Pancreas (tissue), 10 donors: ENCODE results near the gene RFPL1. TPM values are rescaled to one million over a fixed set of nuclear protein-coding genes. Genes with fewer than 3 reads are reported as not detected.

Source experiments
- ATAC-seq, 4 donors: fragments of 200-7000 bp; cut with Tn5 transposase; one replicate each; pipeline versions ENCODE4 v1.8.0 to v1.9.1; 2020; ENCODE audit warnings: mild to moderate bottlenecking in 4 of 4, moderate library complexity in 4 of 4
- DNase-seq, 6 donors: peaks; one replicate each; pipeline ENCODE4 v3.0.0-alpha.2; 2020
- FAIRE-seq: peaks from 2 replicates; lab custom pipeline; 2012; peaks lifted over from hg19 to GRCh38; lab: Jason Lieb, UNC
- H3K27ac ChIP-seq, 4 donors: fragments of 200-600 bp; sonication (generic); 1 replicate in 3 of 4; 2 replicates in 1 of 4; pipeline versions ENCODE4 v1.5.0 to v1.8.0; 2020
- H3K27me3 ChIP-seq, 4 donors: fragments of 200-600 bp; one replicate each; pipeline ENCODE4 v1.8.0; 2021
- H3K36me3 ChIP-seq, 3 donors: fragments of 200-600 bp; sonication (generic) in 1 of 3; one replicate each; pipeline versions ENCODE4 v1.5.0 to v1.8.0; 2020 to 2021
- H3K4me1 ChIP-seq, 3 donors: fragments of 200-600 bp; one replicate each; pipeline ENCODE4 v1.8.0; 2021
- H3K4me3 ChIP-seq, 4 donors: fragments of 200-600 bp; sonication (generic) in 2 of 4; one replicate each; pipeline versions ENCODE4 v1.5.0 to v1.8.0; 2020 to 2021
- H3K9me3 ChIP-seq, 4 donors: fragments of 200-600 bp; one replicate each; pipeline ENCODE4 v1.8.0; 2021
- WGBS, 2 donors: extraction: QIAGEN DNeasy Blood & Tissue Kit; methylation state at CpG; one replicate each; pipeline ENCODE4 v1.1.7; 2013; 5-methylcytosine and 5-hydroxymethylcytosine counted together
- intact Hi-C, 3 donors: fragments of 100-400 bp; cut with DNase I; formaldehyde crosslinking; loops; one replicate each; pipeline versions ENCODE4 v1.11.1 to v1.14.2; 2022
- polyA plus RNA-seq, 2 donors: library from polyadenylated mRNA; stranded (reverse); fragments of 200-250 nt; gene quantifications; one replicate each; pipeline ENCODE4 v1.2.3, GENCODE V29; 2013
- total RNA-seq, 6 donors: library from RNA; stranded (reverse); fragmentation: NEBNext Ultra II Directional in 4 of 6; extraction: Animal tissue kit (Norgen Biotek cat#: 25700) in 4 of 6; gene quantifications; one replicate each; pipeline versions ENCODE4 v1.2.1 to v1.2.4, GENCODE V29; 2021 to 2023
- TF ChIP-seq, protein P1 (sequence below), 4 donors: fragments of 200-600 bp; sonication (generic) in 3 of 4; IDR thresholded peaks; one replicate each; pipeline versions ENCODE4 v1.5.0 to v1.8.0; 2021; ENCODE audit warnings: antibody characterized with exemption in 4 of 4
- donor health status: healthy with polysubstance abuse.
- donor health status: DM: no; HTN: no; CAD: no; lungs with moderate emphysema.
- donor health status: DM: no; HTN: no; CAD: no.
- donor health status: control.
- donor health status: control.
- donor health status: Bipolar disorder and iron deficiency.
- donor health status: DM: yes; HTN: yes; CAD: no.
- donor health status: DM: no; HTN: no; CAD: no.
- donor health status: DM: no; HTN: no; CAD: no.
- donor health status: DM: yes; HTN: yes; CAD: no.

The RFPL1 gene
- total and polyA plus RNA-seq, 8 donors: 0.09 TPM; not detected in 7

DNA sequence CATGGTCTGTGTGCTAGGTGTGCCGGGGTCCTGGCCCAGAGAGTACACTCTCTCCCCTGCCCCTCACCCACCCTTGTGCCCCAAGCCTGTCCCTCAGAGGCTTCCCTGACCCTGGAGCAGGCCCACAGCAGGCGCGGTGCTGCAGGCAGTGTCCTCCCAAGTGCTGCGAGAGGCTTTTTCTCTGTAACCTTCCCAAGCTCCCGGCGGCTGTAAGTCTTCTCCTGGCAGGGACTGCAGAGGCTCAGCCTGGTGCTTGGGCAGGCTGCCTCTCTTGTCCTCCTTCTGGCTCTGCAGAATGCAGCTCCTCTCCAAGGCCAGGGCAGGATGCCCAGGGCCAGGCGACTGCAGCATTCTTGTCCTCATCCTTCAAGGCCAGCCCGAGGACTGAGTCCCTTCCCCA, 15.9 kb downstream of the RFPL1 start:
- H3K9me3 ChIP-seq: no peaks in the 10 kb centered on the region
- no peak overlapping the region for H3K27ac ChIP-seq
- ATAC-seq: no peak
- DNase-seq: peak in 1 of 6 donors; percentile 47
- intact Hi-C loops: no loop called here
- H3K4me1 ChIP-seq: no peaks in the 10 kb centered on the region
- H3K36me3 ChIP-seq: no peaks in the 10 kb centered on the region
- no peak for FAIRE-seq
- TF ChIP-seq, protein P1, sequence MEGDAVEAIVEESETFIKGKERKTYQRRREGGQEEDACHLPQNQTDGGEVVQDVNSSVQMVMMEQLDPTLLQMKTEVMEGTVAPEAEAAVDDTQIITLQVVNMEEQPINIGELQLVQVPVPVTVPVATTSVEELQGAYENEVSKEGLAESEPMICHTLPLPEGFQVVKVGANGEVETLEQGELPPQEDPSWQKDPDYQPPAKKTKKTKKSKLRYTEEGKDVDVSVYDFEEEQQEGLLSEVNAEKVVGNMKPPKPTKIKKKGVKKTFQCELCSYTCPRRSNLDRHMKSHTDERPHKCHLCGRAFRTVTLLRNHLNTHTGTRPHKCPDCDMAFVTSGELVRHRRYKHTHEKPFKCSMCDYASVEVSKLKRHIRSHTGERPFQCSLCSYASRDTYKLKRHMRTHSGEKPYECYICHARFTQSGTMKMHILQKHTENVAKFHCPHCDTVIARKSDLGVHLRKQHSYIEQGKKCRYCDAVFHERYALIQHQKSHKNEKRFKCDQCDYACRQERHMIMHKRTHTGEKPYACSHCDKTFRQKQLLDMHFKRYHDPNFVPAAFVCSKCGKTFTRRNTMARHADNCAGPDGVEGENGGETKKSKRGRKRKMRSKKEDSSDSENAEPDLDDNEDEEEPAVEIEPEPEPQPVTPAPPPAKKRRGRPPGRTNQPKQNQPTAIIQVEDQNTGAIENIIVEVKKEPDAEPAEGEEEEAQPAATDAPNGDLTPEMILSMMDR (IDR thresholded peaks at IDR 0.05): no peak
- WGBS, 2 donors: 67 to 79% methylated on average over 8 of the region's 8 CpGs
- no peak overlapping the region for H3K4me3 ChIP-seq
- no peaks in the 10 kb centered on the region for H3K27me3 ChIP-seq

DNA sequence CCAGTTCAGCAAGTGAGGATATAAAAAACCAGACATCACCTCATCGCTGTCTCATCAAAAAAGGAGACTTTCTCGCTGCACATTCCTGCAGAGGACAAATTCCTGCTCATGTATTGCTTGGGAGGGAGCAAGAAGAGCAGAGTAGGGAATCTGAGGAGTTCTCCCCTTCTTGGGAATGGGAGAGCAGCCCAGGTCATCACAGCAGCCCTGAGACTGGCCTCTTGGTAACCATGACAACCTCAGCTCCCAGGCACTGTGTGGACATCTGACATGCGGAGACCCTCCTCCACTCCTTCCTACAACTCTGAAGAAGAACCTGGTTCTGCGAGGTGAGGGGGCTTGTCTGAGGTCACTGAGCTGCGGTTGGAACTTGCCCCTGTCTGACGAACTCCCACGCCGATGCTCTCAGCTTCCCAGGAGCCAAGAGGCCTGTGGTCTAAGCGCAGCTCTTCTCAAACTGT, 17.9 kb downstream of the RFPL1 start:
- TF ChIP-seq, protein P1 (IDR thresholded peaks at IDR 0.05): no peak
- intact Hi-C loops: no loop called here
- 70 to 71% methylated on average over 9 of the region's 9 CpGs for WGBS, 2 donors
- Histone ChIP-seq H3K4me3 (no peak overlapping the region), H3K36me3 (no peaks in the 10 kb centered on the region), H3K27ac (no peak overlapping the region), H3K9me3 (no peaks in the 10 kb centered on the region), H3K27me3 (no peaks in the 10 kb centered on the region), H3K4me1 (no peaks in the 10 kb centered on the region)
- ATAC-seq (no peak), FAIRE-seq (no peak), DNase-seq (no peak)

DNA sequence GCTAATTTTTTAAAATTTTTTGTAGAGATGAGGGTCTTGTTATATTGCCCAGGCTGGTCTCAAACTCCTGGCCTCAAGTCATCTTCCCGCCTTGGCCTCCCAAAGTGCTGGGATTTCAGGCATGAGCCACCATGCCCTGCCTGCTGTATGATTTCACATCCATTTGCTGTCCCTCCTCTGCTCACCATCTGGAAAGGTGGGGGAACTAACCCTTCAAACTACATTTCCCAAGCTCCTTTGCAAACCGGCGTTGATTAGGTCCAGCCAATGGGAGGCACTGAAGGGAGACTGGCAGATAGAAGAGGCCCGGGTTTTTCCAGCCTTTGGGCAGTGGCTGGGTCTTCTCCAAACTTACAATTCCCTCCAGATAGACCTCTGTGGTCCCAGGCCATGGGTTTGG, 19.3 kb downstream of the RFPL1 start:
- intact Hi-C loops: no loop called here
- Histone ChIP-seq H3K27ac (no peak overlapping the region), H3K4me1 (no peaks in the 10 kb centered on the region), H3K27me3 (no peaks in the 10 kb centered on the region), H3K4me3 (no peak overlapping the region), H3K36me3 (no peaks in the 10 kb centered on the region), H3K9me3 (no peaks in the 10 kb centered on the region)
- DNase-seq: peak in 1 of 6 donors; percentile 27
- WGBS, 2 donors: 36 to 37% methylated on average over 4 of the region's 4 CpGs
- FAIRE-seq: no peak
- TF ChIP-seq, protein P1 (IDR thresholded peaks at IDR 0.05): no peak
- ATAC-seq: peak; percentile 40 to 76 (median 66)

DNA sequence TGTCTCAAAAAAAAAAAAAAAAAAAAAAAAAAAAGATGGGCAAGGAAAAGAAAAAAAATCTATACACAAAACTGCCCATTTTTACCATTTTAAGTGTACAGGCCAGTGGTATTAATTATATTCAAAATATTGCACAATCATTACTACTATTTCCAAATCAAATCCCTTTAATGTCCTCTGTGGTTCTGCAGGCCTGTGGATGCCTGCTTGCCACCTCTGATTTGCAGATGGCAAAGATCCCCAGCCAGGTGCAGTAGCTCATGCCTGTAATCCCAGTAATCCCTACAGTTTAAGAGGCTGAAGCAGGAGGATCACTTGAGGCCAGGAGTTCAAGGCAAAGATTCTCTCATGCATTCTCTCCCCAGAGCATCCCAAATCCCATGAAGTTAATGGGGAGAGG, 20.2 kb downstream of the RFPL1 start:
- TF ChIP-seq, protein P1 (IDR thresholded peaks at IDR 0.05): no peak
- Histone ChIP-seq H3K36me3 (no peaks in the 10 kb centered on the region), H3K27ac (no peak overlapping the region), H3K4me3 (no peak overlapping the region), H3K27me3 (no peaks in the 10 kb centered on the region), H3K9me3 (no peaks in the 10 kb centered on the region), H3K4me1 (no peaks in the 10 kb centered on the region)
- ATAC-seq: no peak
- intact Hi-C loops: no loop called here
- DNase-seq: no peak
- no peak for FAIRE-seq

DNA sequence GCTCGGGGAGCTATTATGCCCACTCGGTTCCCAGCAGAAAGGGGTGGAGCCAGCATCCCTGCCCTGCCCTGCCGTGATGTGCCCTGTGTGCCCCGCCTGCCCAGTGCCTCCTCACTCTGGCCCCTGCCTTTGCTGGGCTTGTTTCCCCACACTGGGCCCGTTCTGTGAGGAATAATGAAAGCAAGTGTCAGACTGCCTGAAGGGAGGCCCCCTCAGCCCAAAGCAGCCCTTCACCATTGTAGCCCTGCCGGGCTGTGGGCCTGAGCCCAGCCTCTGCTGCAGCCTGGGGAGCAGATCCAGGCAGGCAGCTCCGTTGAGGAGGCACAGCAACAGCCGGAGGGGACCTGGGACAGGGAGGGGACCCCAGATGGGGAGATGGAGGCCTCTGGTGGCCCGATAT, 21.4 kb downstream of the RFPL1 start:
- 70% methylated on average over 9 of the region's 9 CpGs for WGBS, 2 donors
- ATAC-seq: no peak
- no peak overlapping the region for H3K4me3 ChIP-seq
- TF ChIP-seq, protein P1 (IDR thresholded peaks at IDR 0.05): no peak
- DNase-seq: no peak
- H3K4me1 ChIP-seq: no peaks in the 10 kb centered on the region
- H3K9me3 ChIP-seq: no peaks in the 10 kb centered on the region
- H3K27me3 ChIP-seq: no peaks in the 10 kb centered on the region
- H3K27ac ChIP-seq: no peak overlapping the region
- FAIRE-seq: no peak
- no peaks in the 10 kb centered on the region for H3K36me3 ChIP-seq
- intact Hi-C loops: no loop called here
